DOHH2 (cell line): Measurements from ENCODE around the gene ADK.

Experiments
- EZH2phosphoT487 ChIP-seq: fragments of 200-600 bp; sonication (generic); IDR thresholded peaks from 2 replicates; pipeline ENCODE4 v1.6.1; 2017; ENCODE audit warnings: borderline replicate concordance, mild to moderate bottlenecking, antibody characterized with exemption, low read length, moderate library complexity, mixed read lengths
- TF ChIP-seq, protein P1 (sequence below): fragments of 200-600 bp; sonication (generic); IDR thresholded peaks from one replicate; pipeline ENCODE4 v1.5.1; 2014; ENCODE audit warnings: antibody characterized with exemption, mild to moderate bottlenecking, low read depth, low read length; ENCODE audit not compliant: poor library complexity, severe bottlenecking

- TF ChIP-seq, protein P1, sequence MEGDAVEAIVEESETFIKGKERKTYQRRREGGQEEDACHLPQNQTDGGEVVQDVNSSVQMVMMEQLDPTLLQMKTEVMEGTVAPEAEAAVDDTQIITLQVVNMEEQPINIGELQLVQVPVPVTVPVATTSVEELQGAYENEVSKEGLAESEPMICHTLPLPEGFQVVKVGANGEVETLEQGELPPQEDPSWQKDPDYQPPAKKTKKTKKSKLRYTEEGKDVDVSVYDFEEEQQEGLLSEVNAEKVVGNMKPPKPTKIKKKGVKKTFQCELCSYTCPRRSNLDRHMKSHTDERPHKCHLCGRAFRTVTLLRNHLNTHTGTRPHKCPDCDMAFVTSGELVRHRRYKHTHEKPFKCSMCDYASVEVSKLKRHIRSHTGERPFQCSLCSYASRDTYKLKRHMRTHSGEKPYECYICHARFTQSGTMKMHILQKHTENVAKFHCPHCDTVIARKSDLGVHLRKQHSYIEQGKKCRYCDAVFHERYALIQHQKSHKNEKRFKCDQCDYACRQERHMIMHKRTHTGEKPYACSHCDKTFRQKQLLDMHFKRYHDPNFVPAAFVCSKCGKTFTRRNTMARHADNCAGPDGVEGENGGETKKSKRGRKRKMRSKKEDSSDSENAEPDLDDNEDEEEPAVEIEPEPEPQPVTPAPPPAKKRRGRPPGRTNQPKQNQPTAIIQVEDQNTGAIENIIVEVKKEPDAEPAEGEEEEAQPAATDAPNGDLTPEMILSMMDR = no peak
- no peak for TF ChIP-seq EZH2phosphoT487
Measured at GRCh38 chr10:74394416-74394969, 243.5 kb downstream of the ADK start.
